ENCODE measurements around the gene FGF14. TPM values are rescaled to one million over a fixed set of nuclear protein-coding genes. Genes with fewer than 3 reads are reported as not detected.

Gene FGF14
- total RNA-seq, 4 donors from 2014 or later: under 0.01 to 2.4 (median 0.99) TPM

DNA sequence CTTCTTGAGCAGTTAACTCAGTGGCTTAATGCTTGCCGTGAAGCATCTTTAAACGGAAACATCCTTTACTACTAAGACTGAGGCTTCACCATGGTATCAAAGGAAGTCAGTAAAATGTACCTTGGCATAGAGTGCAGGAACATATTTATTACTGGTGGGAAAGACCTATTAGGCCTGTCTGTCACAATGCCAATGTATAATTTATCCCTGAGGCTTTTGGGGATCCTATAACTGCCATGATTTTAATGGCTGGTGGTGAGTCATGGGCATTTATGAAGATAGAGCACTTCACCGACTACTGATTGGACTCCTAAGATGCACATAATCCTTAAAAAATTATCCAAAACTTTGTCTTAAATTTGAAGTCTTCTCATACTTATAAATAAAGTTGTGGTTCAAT lies 79.6 kb downstream of the FGF14 start:
- TF ChIP-seq POLR2AphosphoS5 (IDR thresholded peaks at IDR 0.05): no peak
- TF ChIP-seq EP300 (IDR thresholded peaks at IDR 0.05; ENCODE audit: low read depth): no peak
- TF ChIP-seq, protein P1, sequence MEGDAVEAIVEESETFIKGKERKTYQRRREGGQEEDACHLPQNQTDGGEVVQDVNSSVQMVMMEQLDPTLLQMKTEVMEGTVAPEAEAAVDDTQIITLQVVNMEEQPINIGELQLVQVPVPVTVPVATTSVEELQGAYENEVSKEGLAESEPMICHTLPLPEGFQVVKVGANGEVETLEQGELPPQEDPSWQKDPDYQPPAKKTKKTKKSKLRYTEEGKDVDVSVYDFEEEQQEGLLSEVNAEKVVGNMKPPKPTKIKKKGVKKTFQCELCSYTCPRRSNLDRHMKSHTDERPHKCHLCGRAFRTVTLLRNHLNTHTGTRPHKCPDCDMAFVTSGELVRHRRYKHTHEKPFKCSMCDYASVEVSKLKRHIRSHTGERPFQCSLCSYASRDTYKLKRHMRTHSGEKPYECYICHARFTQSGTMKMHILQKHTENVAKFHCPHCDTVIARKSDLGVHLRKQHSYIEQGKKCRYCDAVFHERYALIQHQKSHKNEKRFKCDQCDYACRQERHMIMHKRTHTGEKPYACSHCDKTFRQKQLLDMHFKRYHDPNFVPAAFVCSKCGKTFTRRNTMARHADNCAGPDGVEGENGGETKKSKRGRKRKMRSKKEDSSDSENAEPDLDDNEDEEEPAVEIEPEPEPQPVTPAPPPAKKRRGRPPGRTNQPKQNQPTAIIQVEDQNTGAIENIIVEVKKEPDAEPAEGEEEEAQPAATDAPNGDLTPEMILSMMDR (IDR thresholded peaks at IDR 0.05): no peak
- TF ChIP-seq POLR2A (IDR thresholded peaks at IDR 0.05): no peak
- intact Hi-C loops (cut with DNase I; ENCODE audit: low total_unique reads): no loop called here
- 75 to 100% methylated on average over 2 to 3 of the region's 3 CpGs for WGBS, 2 donors (ENCODE audit: low coverage in 1 of 2)
- Histone ChIP-seq H3K27me3 (no peaks in the 10 kb centered on the region), H3K27ac (no peak overlapping the region), H3K4me3 (no peak overlapping the region), H3K9me3 (no peaks in the 10 kb centered on the region), H3K36me3 (no peaks in the 10 kb centered on the region), H3K4me1 (no peaks in the 10 kb centered on the region)
- no peak for DNase-seq
- in situ Hi-C loops (cut with MboI; ENCODE audit: low pct_ligation_motif_present in 1 of 4, low pct_unique_long_range_greater_than_20kb in 1 of 4, low sequenced_read_pairs in 3 of 4): no loop called here

DNA sequence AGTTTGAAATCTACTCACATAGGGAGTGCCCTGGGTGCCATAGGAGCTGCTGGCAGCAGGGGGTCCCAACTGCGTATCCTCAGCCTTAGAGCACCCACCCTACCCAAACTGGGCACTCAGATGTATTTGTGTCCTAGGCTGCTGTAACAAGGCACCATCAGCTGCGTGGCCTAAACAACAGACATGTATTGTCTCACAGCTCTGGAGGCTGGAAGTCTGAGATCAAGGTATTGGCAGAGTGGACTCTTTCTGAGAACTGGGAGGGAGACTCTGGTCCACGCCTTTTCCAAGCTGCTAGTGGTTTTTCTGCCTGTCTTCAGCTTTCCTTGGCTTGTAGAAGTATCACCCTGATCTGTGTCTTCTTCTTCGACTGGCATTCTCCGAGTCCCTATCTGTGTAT lies 83.6 kb downstream of the FGF14 start:
- H3K9me3 ChIP-seq: no peaks in the 10 kb centered on the region
- in situ Hi-C loops (cut with MboI; ENCODE audit: low pct_ligation_motif_present in 1 of 4, low pct_unique_long_range_greater_than_20kb in 1 of 4, low sequenced_read_pairs in 3 of 4) (no loop called here), intact Hi-C loops (cut with DNase I; ENCODE audit: low total_unique reads) (no loop called here)
- H3K36me3 ChIP-seq: no peaks in the 10 kb centered on the region
- TF ChIP-seq, protein P1 (IDR thresholded peaks at IDR 0.05): no peak
- no peak for TF ChIP-seq POLR2A (IDR thresholded peaks at IDR 0.05)
- TF ChIP-seq POLR2AphosphoS5 (IDR thresholded peaks at IDR 0.05): no peak
- no peak for TF ChIP-seq EP300 (IDR thresholded peaks at IDR 0.05; ENCODE audit: low read depth)
- H3K27ac ChIP-seq: peak overlapping the region in 3 of 4 donors; percentile 23 to 43 (median 29)
- H3K4me3 ChIP-seq: no peak overlapping the region
- DNase-seq: no peak
- no peaks in the 10 kb centered on the region for H3K4me1 ChIP-seq
- H3K27me3 ChIP-seq: no peaks in the 10 kb centered on the region
- WGBS, 2 donors (ENCODE audit: low coverage in 1 of 2): 81% methylated on average over 5 of the region's 5 CpGs; no CpG with 5 or more reads in 1 of the 2 donors

GRCh38 chr13:102317593-102317992 lies 84.3 kb downstream of the FGF14 start:
- peak; percentile 47 for DNase-seq
- no peak for TF ChIP-seq EP300 (IDR thresholded peaks at IDR 0.05; ENCODE audit: low read depth)
- TF ChIP-seq POLR2A (IDR thresholded peaks at IDR 0.05): no peak
- TF ChIP-seq POLR2AphosphoS5 (IDR thresholded peaks at IDR 0.05): peak in 1 of 3 donors; percentile 35
- in situ Hi-C loops (cut with MboI; ENCODE audit: low pct_ligation_motif_present in 1 of 4, low pct_unique_long_range_greater_than_20kb in 1 of 4, low sequenced_read_pairs in 3 of 4) (no loop called here), intact Hi-C loops (cut with DNase I; ENCODE audit: low total_unique reads) (no loop called here)
- Histone ChIP-seq H3K4me1 (no peaks in the 10 kb centered on the region), H3K4me3 (no peak overlapping the region), H3K27me3 (no peaks in the 10 kb centered on the region), H3K36me3 (no peaks in the 10 kb centered on the region), H3K9me3 (no peaks in the 10 kb centered on the region), H3K27ac (peak overlapping the region in 2 of 4 donors; percentile 23 to 29)
- 46 to 54% methylated on average over 2 of the region's 2 CpGs for WGBS, 2 donors (ENCODE audit: low coverage in 1 of 2)

DNA sequence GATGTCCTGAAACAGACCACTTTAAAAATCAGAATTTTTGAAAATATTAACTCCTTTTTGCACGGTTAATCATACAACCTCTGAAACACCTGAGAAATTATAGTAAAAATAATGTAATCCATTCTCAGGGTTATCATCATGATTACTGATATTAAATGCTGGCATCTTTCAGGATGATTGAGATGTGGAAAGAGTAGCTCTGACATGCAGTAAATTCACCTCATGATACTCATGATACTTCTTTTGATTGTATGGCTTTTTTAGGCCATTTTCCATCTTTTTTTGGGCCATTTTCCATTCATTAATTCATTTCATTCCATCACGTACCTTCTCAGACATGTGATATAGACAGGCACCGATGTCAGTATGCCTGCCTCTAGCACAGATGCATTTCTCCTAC lies 85.1 kb downstream of the FGF14 start:
- DNase-seq: no peak
- H3K9me3 ChIP-seq: no peaks in the 10 kb centered on the region
- intact Hi-C loops (cut with DNase I; ENCODE audit: low total_unique reads): no loop called here
- TF ChIP-seq, protein P1 (IDR thresholded peaks at IDR 0.05): no peak
- no peak for TF ChIP-seq POLR2A (IDR thresholded peaks at IDR 0.05)
- TF ChIP-seq EP300 (IDR thresholded peaks at IDR 0.05; ENCODE audit: low read depth): no peak
- no peak for TF ChIP-seq POLR2AphosphoS5 (IDR thresholded peaks at IDR 0.05)
- no peak overlapping the region for H3K27ac ChIP-seq
- H3K4me3 ChIP-seq: no peak overlapping the region
- no peaks in the 10 kb centered on the region for H3K4me1 ChIP-seq
- H3K27me3 ChIP-seq: no peaks in the 10 kb centered on the region
- in situ Hi-C loops (cut with MboI; ENCODE audit: low pct_ligation_motif_present in 1 of 4, low pct_unique_long_range_greater_than_20kb in 1 of 4, low sequenced_read_pairs in 3 of 4): no loop called here
- H3K36me3 ChIP-seq: no peaks in the 10 kb centered on the region
- WGBS, 2 donors (ENCODE audit: low coverage in 1 of 2): 59 to 90% methylated on average over 3 of the region's 3 CpGs

GRCh38 chr13:102312841-102313240 lies 89.0 kb downstream of the FGF14 start:
- no peak overlapping the region for H3K4me3 ChIP-seq
- intact Hi-C loops (cut with DNase I; ENCODE audit: low total_unique reads) (no loop called here), in situ Hi-C loops (cut with MboI; ENCODE audit: low pct_ligation_motif_present in 1 of 4, low pct_unique_long_range_greater_than_20kb in 1 of 4, low sequenced_read_pairs in 3 of 4) (no loop called here)
- H3K4me1 ChIP-seq: no peaks in the 10 kb centered on the region
- no peaks in the 10 kb centered on the region for H3K9me3 ChIP-seq
- H3K27me3 ChIP-seq: no peaks in the 10 kb centered on the region
- TF ChIP-seq, protein P1 (IDR thresholded peaks at IDR 0.05): no peak
- no peak for TF ChIP-seq EP300 (IDR thresholded peaks at IDR 0.05; ENCODE audit: low read depth)
- no peak for TF ChIP-seq POLR2AphosphoS5 (IDR thresholded peaks at IDR 0.05)
- TF ChIP-seq POLR2A (IDR thresholded peaks at IDR 0.05): no peak
- 84 to 91% methylated on average over 4 of the region's 4 CpGs for WGBS, 2 donors (ENCODE audit: low coverage in 1 of 2)
- no peaks in the 10 kb centered on the region for H3K36me3 ChIP-seq
- H3K27ac ChIP-seq: peak overlapping the region in 1 of 4 donors; percentile 19
- DNase-seq: no peak
